ENCODE data around the gene ANKHD1. TPM values are rescaled to one million over a fixed set of nuclear protein-coding genes. Genes with fewer than 3 reads are reported as not detected.

ANKHD1 gene
- total and polyA plus RNA-seq, 2 of the 8 experiments (the other 6 are each of a cell fraction or from before 2014, with no cell fraction given) = 69.9 to 108 TPM

- Histone ChIP-seq H3K9me3 (ENCODE audit: insufficient read depth in 2 of 2, low read depth in 1 of 2, low read length in 1 of 2) (no peaks in the 10 kb centered on the region), H3K4me2 (ENCODE audit: insufficient read depth in 1 of 2, low read depth in 2 of 2, low read length in 2 of 2) (no peak overlapping the region), H3K4me3 (ENCODE audit: extremely low read depth in 1 of 4, insufficient read depth in 2 of 4, low read depth in 3 of 4, low read length in 4 of 4) (no peak overlapping the region), H3K18ac (ENCODE audit: extremely low read depth, low read length) (no peak overlapping the region), H2BK12ac (ENCODE audit: low read depth, low read length) (no peak overlapping the region), H2AFZ (ENCODE audit: low read length) (no peak overlapping the region), H4K20me1 (replicated peaks in 1 of 2; ENCODE audit: control insufficient read depth in 1 of 2, insufficient read depth in 2 of 2, low read length in 2 of 2) (no peaks in the 10 kb centered on the region), H3K4me1 (replicated peaks in 1 of 4; ENCODE audit: control insufficient read depth in 3 of 4, insufficient read depth in 4 of 4, low read length in 3 of 4) (peaks cover 0 to 18% (median 6%) of the 10 kb centered on the region in 4 experiments; a peak in 4 of 7 replicates), H4K8ac (ENCODE audit: extremely low read depth, insufficient read depth, low read length) (no peak overlapping the region), H3K14ac (ENCODE audit: insufficient read length) (no peak overlapping the region), H3K27ac (ENCODE audit: low read depth, low read length) (no peak overlapping the region), H2BK5ac (ENCODE audit: low read depth, low read length) (no peak overlapping the region), H3K27me3 (replicated peaks in 1 of 4; ENCODE audit: control insufficient read depth in 3 of 4, extremely low read depth in 1 of 4, insufficient read depth in 3 of 4, low read length in 3 of 4) (no peaks in the 10 kb centered on the region), H2AK5ac (ENCODE audit: low read depth, low read length) (no peak overlapping the region), H3K9ac (replicated peaks in 1 of 4; ENCODE audit: extremely low read depth in 1 of 4, low read depth in 3 of 4, low read length in 3 of 4) (no peak overlapping the region), H3K36me3 (ENCODE audit: control insufficient read depth in 2 of 4, insufficient read depth in 4 of 4, low read length in 3 of 4) (peaks cover 13 to 41% (median 29%) of the 10 kb centered on the region in 4 experiments), H2BK20ac (ENCODE audit: low read length) (no peak overlapping the region), H3K56ac (replicated peaks; ENCODE audit: insufficient read length, low read depth, low read length) (no peak overlapping the region), H3K79me1 (ENCODE audit: low read depth, low read length) (no peaks in the 10 kb centered on the region), H3K79me2 (ENCODE audit: control insufficient read depth in 1 of 2, insufficient read depth in 2 of 2, low read length in 2 of 2) (no peaks in the 10 kb centered on the region), H2BK15ac (ENCODE audit: low read length) (no peak overlapping the region), H3K23ac (ENCODE audit: insufficient read length) (no peak overlapping the region), H2BK120ac (replicated peaks; ENCODE audit: low read depth, low read length) (no peak overlapping the region), H3K4ac (replicated peaks; ENCODE audit: insufficient read length, low read depth, low read length) (no peak overlapping the region), H3K23me2 (ENCODE audit: low read depth, low read length) (peaks cover 6% of the 10 kb centered on the region), H4K91ac (replicated peaks; ENCODE audit: insufficient read length, low read length) (no peak overlapping the region), H4K5ac (ENCODE audit: insufficient read length, low read depth, low read length) (no peak overlapping the region)
- ChIA-PET CTCF (ENCODE audit: partially characterized antibody) (interaction anchor here (0.9 to 1.3 kb wide), 3 partner anchors 89 to 187 kb away, joined by 3 to 5 read pairs (median 4); no protein-coding TSS in a partner anchor), POLR2A (ENCODE audit: partially characterized antibody) (interaction anchor here (0.6 to 14.4 kb wide), 4 partner anchors 14 to 99 kb away, joined by 3 to 191 read pairs (median 52); partner anchors contain the start of genes APBB3, IK, NDUFA2 and SLC35A4)
- DNase-seq (ENCODE audit: low read depth in 1 of 2, low spot score in 2 of 2) (peak in 1 of 2 experiments; percentile 17), FAIRE-seq (no peak)
- 96% methylated on average over 7 of the region's 10 CpGs; no CpG with 5 or more reads in 1 of the 2 experiments for WGBS, 2 experiments (ENCODE audit: extremely low coverage in 1 of 2, insufficient coverage in 1 of 2, insufficient read length in 1 of 2, insufficient replicate concordance in 2 of 2, low coverage in 1 of 2, low lambda C conversion rate in 2 of 2, missing lambda C conversion rate in 1 of 2)
- TF ChIP-seq GABPA (IDR thresholded peaks at IDR 0.05; ENCODE audit: borderline replicate concordance, insufficient read depth, low read length) (no peak), RFX5 (IDR thresholded peaks at IDR 0.05; ENCODE audit: borderline replicate concordance, low read depth, low read length) (no peak), BRCA1 (IDR thresholded peaks at IDR 0.05; ENCODE audit: low read depth, low read length) (no peak), SIX5 (IDR thresholded peaks at IDR 0.05; ENCODE audit: low read depth, low read length) (no peak), SIRT6 (IDR thresholded peaks at IDR 0.05; ENCODE audit: low read length) (no peak), EZH2 (IDR thresholded peaks at IDR 0.05; ENCODE audit: low read depth, low read length, severe bottlenecking) (no peak), CBX5 (IDR thresholded peaks at IDR 0.05; ENCODE audit: low read depth, low read length) (no peak), KDM5A (IDR thresholded peaks at IDR 0.05; ENCODE audit: low read length) (no peak), USF2 (IDR thresholded peaks at IDR 0.05; ENCODE audit: low read length) (no peak), PHF8 (conservative IDR thresholded peaks at IDR 0.05; ENCODE audit: low read depth, low read length) (no peak), E2F6 (IDR thresholded peaks at IDR 0.05) (no peak), EGR1 (IDR thresholded peaks at IDR 0.05; ENCODE audit: borderline replicate concordance, low read depth, low read length) (no peak), MAFK (IDR thresholded peaks at IDR 0.05; ENCODE audit: low read depth, low read length) (no peak)
These were observed 144.0 kb downstream of the ANKHD1 start for GRCh38 chr5:140545606-140546005.

Measured in H1 (cell line).